GM18498 (cell line): ENCODE measurements around the gene SPTBN5.
A peak's percentile ranks its signal among the peaks of the same experiment; 100 is the strongest.

Experiments
- ATAC-seq: cut with Tn5 transposase; IDR thresholded peaks from one replicate; pipeline ENCODE4 v1.9.1; 2021; ENCODE audit warnings: mild to moderate bottlenecking, moderate library complexity; ENCODE audit not compliant: unreplicated experiment

SPTBN5 gene

DNA sequence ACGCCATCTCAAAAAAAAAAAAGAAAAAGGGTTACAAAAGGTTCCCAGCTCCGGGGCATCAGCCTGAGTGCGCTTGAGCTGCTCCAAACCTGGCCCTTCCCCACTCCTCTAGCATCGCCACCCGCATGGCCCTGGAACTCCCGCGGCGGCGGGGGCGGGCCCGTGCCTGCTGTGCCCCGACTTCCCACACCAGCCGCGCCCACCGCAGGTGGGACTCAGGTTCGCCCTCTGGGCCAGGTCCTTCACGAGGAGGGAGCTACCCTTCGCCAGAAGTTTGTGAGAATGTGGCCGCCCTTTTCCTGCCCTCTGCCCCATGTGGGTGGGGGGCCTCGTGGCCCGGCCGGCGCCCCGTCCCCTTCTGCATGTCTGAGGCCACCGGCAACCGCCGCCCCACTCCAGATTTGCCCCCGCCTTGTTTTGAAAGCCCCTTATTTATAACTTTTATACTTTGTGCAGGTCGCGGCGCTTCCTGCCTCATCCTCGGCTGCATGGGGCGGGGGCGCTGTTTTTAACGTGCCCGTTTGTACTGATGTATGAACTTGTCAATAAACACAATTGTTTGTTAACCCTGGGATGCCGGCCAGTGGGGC is 66.5 kb downstream of the SPTBN5 start:
- ATAC-seq = peak; percentile 12

DNA sequence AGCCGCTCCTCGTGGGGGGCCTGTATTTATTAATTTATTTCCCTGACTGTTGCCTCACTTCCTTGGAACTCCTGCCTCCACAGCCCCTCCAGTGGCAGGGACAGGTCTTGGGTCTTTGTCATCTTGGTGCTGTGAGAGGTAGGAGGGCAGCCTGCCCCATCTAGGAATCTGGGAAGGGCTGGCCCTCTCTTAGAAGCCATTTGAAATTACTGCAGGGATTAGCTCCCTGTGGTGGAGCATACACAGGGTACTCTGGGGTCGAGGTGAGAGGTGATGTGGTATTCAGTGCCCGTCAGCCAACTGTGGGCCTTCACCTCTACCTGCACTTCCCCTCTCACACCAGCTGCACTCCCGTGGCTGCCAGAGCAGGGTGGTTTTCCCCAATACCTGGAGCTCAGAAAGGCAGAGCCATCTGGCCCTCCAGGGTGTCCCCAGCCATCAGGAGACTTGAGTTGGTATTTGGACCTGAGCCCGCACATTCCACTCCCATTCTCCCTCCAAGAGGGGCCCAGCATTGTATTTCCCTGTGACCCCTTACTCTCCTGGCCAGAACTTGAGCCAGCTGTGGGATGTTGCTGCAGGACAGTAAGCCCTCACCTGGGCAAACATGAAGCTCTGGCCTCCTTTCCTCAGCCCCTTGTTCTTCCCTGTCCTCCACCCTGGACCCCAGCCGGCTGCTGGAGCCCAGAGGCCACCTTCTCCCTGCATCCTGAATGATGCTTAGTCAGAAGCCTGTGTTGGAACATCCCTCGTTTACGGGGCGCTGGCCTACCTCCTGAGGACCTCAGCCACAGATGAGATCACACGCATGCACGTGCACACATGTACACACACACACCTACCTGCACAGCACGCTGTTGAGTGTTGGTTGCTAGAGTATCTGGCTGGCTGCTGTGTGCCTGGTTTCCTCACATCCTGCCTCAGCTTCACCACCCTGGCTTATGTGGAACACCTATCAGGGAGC is 68.0 kb downstream of the SPTBN5 start:
- ATAC-seq = no peak

DNA sequence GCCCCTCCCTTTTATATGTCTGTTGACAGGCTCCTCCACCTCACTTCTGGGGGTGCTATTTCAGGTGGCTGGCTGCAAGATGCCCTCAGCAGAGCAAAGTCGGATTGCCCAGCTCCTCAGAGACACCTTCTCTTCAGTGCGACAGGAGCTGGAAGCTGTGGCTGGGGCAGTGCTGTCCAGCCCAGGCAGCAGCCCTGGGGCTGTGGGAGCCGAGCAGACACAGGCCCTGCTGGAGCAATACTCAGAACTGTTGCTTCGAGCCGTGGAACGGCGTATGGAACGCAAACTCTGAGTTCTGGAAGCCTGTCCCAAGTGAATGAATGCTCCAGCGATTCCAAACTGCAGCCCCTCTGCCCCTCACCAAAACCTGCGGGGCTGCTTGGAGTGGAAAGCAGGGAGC is 68.7 kb downstream of the SPTBN5 start:
- no peak for ATAC-seq

DNA sequence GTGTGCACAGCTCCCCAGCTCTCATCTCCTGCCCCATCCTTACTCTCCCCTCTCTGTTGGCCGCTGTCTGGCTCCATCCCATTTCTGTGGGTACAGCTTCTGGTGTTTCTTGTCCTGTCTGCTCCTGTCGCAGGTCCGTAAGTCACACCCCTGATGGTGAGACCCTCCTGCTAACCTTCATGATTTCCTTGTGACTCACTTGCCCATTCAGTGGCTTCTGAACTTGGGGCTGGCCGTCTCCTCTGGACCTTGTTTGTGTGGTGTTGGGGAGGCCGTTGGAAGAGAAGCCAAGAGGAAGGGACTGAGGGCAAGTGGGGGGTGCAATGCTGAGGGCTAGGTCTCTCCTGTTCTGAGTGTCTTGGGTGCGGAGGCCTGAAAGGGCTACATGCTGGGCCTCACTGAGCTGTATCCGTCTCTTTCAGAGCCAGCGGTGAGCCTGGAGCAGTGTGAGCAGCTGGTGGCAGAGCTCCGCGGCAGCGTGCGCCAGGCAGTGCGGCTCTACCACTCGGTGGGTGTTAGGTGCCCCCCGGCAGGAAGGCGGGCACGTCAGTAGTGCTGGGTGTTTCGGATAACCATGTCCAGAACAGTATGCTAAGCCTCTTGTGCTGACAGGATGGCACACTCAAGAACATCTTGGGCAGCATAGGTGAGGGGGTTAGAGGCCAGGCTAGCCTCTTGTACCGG is 69.6 kb downstream of the SPTBN5 start:
- ATAC-seq = no peak

DNA sequence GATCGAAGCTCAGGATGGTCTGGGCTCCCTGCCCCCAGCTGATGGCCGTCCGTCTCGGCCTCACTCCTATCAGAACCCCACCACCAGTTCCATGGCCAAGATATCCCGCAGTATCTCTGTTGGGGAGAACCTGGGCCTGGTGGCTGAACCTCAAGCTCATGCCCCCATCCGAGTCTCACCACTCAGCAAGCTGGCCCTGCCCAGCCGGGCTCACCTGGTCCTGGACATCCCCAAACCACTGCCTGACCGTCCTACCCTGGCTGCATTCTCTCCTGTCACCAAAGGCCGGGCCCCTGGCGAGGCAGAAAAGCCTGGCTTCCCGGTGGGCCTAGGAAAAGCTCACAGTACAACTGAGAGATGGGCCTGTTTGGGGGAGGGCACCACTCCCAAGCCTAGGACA is 70.4 kb downstream of the SPTBN5 start:
- no peak for ATAC-seq

DNA sequence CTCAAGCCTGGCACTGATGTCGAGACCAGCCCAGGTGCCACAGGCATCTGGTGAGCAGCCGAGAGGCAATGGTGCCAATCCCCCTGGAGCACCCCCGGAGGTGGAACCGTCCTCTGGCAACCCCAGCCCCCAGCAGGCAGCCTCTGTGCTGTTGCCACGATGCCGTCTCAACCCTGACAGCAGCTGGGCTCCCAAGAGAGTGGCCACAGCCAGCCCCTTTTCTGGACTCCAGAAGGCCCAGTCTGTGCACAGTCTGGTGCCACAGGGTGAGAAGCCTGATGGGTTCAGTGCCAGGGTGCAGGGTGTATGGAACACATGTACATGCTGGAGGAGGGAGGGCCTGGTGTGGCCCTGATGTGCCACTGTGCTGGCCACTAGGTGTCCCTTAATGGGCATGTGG is 70.9 kb downstream of the SPTBN5 start:
- ATAC-seq = no peak

DNA sequence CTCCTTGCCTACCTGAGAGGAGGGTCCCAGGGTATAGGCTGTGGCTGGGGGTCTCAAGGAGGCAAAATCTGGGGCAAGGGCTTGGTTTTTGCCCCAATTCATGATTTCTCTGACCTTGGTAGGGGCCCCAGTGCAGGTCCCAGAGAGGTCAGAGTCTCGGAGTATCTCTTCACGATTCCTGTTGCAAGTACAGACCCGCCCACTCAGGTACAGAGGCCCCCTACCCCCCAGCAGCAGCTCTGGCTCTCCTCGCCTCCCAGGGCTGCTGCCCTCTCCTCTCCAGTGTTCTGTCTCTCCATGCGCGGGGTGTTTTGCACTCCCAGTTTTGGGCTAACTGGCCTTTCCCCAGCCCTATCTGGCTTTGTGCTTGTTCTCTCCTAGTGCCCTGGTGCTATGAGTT is 71.4 kb downstream of the SPTBN5 start:
- ATAC-seq = no peak

DNA sequence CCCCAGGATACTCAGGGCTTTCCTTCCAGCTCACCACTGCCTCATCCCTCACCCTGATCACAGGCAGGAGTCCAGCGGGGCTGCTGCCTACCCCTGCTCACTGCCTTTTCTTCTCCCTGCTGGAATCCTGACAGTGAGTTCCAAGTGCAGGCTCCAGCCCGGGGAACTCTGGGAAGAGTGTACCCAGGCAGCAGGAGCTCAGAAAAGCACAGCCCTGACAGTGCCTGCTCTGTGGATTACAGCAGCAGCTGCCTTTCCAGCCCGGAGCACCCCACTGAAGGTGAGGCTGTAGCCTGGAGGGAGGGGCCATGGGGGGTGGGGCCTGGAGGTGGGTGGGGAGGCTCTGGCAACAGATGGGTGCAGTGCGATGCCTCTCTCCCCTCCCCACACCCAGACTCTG is 72.0 kb downstream of the SPTBN5 start:
- ATAC-seq = no peak

DNA sequence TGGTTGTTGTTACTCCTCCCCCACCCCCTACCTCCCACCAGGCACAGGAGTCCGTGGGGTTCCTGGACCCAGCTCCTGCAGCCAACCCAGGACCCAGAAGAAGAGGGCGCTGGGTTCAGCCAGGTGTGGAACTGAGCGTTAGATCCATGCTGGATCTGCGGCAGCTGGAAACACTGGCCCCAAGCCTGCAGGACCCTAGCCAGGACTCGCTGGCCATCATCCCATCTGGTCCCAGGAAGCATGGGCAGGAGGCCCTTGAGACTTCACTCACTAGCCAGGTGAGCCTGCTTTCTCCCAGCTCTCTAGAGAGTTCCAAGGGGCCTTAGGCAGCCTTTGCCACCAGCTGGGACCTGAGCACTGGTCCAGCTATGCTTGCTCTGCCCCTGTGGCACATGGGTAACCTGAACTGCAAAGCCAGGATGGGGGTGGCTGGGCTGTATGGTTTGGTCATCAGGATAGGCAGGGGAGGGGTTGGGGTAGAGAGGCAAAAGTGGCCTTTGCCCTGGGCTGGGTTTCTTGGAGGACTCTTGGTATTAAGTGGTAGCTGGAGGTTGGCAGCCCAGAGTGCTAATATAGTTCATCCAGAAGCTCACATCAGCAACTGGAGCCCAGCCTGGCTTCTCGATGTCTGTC is 72.9 kb downstream of the SPTBN5 start:
- ATAC-seq = no peak

DNA sequence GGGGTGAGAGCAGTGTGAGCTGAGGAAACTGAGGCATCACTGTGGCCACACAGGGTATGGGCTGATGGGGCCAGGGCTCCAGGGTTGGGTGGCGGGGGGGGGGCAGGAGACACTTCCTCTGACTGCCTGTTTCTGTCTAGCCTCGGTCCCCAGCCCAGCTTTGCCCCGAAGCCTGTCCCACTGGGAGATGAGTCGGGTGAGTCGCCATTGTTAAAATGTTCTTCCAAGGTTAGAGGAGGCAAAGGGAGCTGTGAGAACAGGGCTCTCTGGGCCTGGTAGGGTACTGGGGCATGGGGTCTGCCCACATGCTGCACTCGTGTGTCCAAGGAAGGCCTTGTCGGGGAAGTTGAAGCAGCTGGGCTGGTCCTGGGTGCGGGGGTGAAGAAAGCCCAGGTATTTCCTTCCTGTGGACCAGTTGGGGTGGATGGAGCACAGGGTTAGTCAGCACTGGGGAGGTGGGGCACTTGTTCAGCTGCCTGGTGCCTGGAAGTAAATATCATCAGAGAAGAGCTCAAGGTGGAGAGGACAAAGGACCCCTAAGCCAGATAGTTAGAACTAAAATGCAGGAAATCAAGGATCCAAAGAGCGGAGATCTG is 74.3 kb downstream of the SPTBN5 start:
- ATAC-seq = no peak

DNA sequence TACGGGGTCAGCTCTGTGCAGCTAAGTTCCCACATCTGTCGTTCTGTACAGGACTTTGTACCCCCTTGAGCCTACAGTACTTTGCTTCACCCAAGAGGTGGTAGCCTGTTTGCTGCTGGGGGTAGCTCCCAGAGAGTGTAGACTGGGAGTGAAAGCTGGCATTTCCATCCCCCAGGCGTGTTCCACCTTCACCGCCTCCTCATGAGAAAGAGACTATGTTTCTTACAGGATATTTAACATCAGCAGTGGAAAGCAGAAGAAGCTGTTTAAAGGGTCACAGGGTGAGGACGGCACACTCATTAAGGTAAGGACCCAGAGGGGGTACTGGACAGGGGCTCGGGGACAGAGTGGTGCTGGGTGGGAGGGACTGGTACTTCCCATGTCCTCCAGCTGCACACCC is 76.1 kb downstream of the SPTBN5 start:
- no peak for ATAC-seq

DNA sequence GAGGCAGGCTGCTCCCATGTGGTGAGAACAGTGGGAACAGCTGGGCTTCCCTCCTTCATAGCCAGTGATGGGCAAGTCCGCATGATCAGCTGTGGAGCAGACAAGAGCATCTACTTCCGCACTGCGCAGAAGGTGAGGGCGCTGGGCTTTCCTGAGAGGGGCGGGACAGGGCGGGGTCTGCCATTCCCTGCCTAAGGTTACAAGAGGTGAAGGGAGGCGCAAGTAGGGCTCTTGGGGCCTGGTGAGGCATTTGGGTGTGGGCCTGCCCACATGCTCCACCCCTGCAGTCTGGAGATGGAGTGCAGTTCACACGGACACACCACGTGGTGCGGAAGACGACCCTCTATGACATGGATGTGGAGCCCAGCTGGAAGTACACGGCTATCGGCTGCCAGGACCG is 76.5 kb downstream of the SPTBN5 start:
- ATAC-seq = no peak

DNA sequence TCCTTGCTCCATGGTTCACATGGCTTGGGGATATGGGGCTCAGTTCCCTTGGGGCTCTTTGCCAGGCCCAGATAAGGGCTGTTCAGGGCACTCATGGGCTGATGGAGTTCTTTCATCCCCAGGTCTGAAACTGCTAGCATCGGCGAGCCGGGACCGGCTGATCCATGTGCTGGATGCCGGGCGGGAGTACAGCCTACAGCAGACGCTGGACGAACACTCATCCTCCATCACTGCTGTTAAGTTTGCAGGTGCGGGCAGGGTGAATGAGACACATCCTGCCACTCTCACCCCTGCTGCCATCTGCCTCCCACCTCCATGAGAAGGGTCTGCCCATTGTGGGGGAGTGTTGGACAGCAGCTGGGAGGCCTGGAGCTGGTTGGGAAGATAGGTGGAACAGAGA is 77.1 kb downstream of the SPTBN5 start:
- no peak for ATAC-seq

DNA sequence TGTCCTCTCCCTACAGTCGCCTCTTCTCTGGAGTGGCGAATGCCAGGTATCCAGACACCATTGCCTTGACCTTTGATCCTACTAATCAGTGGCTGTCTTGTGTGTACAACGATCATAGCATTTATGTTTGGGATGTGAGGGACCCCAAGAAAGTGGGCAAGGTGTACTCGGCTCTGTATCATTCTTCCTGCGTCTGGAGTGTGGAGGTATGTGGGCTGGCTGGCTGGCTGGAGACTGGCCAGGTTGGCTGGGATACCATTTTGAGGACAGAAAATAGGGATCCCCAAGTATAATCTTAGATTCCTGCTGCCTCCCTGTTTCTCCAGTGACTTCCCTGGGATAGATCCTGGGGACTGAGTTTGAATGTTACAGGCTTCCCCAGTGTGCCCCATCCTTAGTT is 79.3 kb downstream of the SPTBN5 start:
- no peak for ATAC-seq

DNA sequence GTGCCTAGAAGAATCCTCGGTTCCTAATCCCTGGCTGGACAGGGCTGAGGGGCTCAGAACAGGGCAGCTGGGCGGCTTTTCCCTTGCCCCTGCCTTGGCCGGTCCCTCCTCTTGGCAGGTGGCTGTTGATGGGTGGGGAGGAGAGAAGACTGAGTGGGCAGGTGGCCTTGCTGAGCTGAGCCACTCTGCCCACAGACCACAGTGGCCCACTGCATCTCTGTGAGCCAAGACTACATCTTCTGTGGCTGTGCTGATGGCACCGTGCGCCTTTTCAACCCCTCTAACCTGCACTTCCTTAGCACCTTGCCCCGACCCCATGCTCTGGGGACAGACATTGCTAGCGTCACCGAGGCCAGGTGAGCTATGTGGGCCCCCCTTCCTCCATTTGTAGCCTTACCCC is 80.4 kb downstream of the SPTBN5 start:
- no peak for ATAC-seq

DNA sequence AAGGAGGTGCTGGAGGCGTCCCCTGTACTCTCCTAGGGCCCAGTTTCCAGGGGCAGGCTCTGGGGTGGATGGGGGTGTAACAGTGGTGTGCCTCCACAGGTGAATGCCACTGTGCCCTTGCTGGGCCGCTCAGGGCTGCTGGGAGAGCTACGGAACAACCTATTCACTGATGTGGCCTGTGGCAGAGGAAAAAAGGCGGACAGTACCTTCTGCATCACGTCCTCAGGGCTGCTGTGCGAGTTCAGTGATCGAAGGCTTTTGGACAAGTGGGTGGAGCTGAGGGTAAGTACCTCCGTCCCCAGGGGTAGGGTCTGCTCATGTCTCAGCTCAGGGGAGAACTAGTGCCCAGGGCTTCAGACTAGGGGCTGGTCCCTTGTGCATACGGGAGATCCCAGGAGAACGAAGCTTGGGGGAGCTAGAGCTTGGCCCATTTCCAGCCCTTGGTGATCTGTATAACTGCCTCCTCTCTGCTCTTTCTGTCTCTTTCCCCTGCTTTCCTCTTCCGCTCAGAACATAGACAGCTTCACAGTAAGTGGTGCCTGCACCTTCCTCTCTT is 81.0 kb downstream of the SPTBN5 start:
- no peak for ATAC-seq

DNA sequence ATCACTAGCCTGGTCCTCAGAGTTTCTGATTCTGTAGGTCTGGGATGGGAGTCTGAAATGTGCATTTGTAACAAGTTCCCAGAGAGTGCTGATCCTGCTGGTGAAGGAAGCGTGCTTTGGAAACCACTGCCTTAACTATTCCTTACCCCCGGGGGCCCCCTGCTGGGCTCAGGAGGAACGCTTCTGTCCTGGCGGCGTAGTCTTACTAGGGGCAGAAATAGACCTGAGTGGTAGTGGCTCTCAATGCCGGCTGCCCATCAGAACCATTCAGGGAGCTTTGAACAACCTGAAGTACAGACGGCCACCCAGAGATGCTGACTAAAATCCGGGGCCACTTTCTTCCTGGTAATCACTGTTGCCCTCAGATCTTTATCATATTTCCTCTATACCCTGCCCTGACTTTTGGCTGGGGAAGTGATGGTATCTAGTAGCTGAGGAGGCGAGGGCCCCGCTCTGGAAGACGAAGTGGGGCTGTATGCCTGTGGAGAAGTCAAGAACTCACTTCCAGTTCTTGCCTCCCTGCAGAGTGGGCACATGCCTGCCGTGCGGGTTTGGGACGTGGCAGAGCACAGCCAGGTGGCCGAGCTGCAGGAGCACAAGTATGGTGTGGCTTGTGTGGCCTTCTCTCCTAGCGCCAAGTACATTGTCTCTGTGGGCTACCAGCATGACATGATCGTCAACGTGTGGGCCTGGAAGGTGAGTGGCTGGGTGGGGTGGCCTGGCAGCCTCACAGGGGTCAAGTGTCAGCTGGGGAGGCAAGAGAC is 82.2 kb downstream of the SPTBN5 start:
- no peak for ATAC-seq

DNA sequence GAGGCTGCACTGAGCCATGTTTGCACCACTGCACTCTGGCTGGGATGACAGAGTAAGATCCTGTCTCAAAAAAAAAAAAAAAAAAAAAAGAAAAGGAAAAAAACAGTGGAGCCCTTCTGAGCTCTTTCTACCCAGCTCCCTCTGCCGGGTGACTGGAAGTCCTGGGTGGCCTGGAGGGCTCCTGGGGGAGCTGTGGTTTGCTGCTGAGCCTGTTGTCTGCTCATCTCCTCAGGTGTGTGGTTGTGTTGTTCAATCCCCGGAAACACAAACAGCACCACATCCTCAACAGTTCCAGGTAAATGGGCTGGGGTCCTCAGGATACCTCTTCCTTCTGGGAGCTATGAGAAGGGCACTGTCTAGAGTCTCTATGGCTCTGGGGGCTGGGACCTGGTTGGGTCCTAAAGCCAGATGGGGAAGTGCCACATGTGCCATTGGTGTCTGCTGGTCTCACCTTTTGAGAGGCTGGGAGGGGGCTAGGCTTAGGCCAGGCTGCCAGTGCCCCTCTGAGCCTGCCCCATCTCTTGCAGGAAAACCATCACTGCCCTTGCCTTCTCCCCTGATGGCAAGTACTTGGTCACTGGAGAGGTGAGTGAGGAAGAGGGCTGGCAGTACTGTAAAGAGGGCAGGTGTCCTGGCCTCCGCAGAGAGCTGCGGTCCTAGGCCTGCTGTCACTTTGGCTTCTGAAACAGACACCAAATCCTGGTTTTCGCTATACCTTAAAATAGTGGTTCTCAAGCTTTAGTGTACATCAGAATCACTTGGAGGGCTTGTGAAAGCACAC is 83.0 kb downstream of the SPTBN5 start:
- no peak for ATAC-seq

DNA sequence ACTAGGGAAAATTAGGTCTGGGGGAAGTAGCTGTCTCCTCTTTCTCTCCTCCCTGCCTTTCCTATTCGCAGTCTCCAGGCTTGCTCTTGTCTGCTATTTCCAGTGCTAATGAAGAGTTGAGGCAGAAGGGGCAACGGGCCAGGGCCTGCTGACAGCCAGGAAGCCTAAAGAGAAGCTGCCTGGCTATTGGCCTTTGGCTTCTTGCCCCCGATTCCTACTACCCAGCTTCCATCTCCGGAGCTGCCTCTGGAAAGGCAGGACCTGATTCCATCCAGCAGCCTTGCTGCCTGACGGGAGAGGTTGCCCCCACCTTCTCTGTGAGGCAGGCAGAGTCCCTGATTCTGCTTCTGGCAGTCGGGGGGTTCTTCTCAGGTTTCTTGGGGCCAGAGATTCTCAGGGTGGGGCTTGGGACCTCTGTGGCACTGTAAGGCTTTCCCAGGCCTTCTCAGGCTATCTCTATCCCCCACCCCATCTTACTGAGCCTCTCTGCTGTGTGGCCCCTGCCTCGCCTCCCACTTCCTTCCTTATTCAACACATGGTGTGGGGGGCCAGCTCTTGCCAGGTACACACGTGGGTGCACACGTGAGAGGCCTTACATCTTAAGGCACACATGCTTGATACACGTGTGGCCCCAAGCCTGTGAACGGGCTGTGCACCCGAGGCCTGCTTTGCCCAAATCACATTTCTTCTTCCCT is 84.2 kb downstream of the SPTBN5 start:
- no peak for ATAC-seq
